GM12875 (cell line): ENCODE data around the gene RPS8.
"Not testable (repeated sequence)": the region's sequence is repeated elsewhere in the genome, so short reads cannot be mapped to it uniquely, and the experiment has no call there.

ENCODE experiments used
- H3K4me3 ChIP-seq: one replicate; pipeline ENCODE4 v1.5.1; 2011; ENCODE audit warnings: low read depth, low read length, control low read depth
- TF ChIP-seq, protein P1 (sequence below): IDR thresholded peaks from 2 replicates; pipeline ENCODE4 v1.5.1; 2011; ENCODE audit warnings: low read depth, mild to moderate bottlenecking, control low read depth, inconsistent platforms, low read length, moderate library complexity, borderline replicate concordance; ENCODE audit not compliant: insufficient read depth

Gene RPS8

DNA sequence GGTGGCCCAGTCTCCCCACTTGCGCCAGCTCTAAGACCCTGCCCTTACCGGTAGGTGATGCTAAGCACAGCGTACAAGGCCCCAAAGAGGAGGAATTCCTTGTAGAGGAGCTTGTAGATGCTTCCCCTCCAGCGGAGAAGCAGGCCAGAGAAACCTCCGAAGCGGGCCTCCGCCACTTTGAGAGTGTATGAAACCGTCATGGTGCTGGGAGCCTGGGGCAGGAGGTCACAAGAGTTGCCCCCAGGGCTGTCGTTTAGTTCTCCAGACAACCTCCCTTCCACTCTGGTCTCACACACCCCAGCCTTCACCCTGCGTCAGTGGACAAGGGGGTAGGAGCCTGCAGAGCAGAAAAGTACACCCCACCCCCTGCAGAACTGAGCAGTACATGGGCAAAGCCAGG lies 12.2 kb downstream of the RPS8 start:
- TF ChIP-seq, protein P1, sequence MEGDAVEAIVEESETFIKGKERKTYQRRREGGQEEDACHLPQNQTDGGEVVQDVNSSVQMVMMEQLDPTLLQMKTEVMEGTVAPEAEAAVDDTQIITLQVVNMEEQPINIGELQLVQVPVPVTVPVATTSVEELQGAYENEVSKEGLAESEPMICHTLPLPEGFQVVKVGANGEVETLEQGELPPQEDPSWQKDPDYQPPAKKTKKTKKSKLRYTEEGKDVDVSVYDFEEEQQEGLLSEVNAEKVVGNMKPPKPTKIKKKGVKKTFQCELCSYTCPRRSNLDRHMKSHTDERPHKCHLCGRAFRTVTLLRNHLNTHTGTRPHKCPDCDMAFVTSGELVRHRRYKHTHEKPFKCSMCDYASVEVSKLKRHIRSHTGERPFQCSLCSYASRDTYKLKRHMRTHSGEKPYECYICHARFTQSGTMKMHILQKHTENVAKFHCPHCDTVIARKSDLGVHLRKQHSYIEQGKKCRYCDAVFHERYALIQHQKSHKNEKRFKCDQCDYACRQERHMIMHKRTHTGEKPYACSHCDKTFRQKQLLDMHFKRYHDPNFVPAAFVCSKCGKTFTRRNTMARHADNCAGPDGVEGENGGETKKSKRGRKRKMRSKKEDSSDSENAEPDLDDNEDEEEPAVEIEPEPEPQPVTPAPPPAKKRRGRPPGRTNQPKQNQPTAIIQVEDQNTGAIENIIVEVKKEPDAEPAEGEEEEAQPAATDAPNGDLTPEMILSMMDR = no peak
- H3K4me3 ChIP-seq = no peak overlapping the region

DNA sequence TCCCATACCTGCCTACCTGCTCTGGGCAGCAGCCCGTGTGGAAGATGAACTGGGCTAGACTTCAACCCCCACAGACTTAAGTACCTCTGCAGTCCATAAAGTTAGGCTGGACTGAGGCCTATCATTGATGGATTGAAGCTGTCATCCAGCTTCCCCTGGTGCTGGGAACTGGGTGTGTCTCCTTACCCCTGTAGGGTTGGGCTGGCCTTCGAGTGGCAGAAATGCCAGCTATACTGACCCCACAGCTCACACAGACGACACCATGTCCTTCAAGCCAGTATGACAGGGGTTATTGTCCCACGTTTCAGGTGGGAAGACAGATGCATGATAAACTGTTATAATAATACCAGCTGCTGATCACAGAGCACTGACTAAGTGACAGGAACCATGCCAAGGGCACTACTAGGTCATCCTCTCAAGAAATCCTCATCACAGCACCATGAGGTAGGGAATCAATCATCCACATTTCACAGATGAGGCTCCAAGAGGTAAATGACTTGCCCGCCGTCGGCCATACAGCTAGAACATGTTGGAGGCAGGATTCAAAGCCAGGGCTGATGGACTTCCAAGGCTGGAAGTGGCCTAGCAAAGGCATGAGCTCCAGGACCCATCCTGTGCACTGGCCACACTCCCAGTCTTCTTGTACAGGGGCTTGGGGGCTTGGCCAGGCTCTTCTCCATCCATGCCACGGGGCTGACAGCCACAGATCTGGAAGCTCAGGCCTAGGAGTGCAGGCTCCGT lies 12.9 kb downstream of the RPS8 start, which contains the start of gene BEST4:
TSS of gene BEST4 (minus strand) at position 51 of the 741 bp plus-strand sequence. CDS start 465 bp downstream, outside the sequence.
- TF ChIP-seq, protein P1 = no peak

DNA sequence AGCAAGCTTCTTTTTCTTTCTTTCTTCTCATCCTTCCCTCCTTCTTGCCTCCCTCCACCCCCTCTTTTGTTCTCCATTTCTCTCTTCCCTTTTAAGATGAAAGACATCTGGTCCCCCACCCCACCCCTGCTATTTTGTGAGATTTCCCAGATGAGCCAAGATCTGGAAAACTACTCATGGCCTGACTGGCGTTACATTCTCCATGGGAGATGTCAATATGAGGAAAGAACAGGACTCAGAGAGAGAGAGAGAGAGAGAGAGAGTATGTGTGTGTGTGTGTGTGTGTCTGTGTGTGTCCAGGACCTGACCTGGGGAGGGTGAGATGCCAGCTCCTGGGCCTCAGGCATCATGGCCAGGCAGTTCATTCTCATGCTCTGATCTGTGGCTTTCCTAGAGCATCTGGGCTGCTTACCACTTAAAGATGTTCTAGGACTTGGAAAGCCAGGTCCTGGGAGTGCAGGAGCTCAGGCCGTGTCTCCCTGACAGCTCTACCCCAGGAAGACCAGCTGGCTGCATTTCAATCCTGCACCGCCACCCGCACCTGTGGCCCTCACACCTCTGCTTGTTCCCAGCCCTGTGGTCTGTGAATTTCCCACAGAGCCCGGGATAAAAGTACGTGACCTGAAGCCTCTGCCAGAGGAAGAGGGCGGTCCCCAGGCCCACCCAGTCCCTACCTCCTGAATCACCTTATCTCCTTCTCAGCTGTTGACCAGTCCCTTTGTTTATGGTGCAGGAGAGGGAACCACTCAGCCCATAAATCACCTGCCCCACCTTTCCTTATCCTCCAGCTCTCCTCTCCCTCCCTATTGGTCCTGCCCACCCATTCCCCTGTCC lies 15.8 kb downstream of the RPS8 start:
- H3K4me3 ChIP-seq = no peak overlapping the region
- TF ChIP-seq, protein P1 = no peak

More for the DNA sequence above, 12.9 kb downstream of the RPS8 start, which contains the start of gene BEST4:
- H3K4me3 ChIP-seq = no peak within 1 kb of the TSS

DNA sequence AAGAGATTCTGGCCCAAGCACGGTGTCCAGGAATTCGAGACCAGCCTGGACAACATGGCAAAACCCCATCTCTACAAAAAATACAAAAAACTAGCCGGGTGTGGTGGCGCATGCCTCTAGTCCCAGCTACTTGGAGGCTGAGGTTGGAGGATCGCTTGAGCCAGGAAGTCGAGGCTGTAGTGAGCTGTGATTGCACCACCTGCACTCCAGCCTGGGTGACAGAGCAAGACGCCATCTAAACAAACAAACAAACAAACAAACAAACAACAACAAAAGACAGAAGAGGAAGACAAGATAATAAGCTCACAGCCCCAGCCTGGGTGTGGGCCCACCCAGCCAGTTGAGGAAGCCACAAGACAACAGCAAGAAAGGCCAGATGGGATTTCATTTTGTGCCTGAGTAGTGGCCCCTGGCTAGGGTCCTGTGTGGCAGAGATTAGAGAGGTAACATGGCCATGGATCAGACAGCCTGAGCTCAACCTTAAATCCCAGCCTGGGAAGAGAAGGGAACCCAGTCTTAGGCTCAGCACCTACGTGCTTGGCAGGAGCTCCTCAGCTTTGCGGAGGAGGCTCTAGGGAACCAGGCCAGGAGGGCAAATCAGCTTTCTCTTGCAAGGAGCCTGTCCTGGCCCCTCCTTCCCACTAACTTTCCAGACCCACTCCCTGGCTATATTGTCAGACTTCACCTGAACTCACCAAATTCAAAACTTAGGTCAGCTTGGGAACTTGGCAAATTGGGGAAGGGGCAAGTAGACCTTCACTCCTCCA lies 17.6 kb downstream of the RPS8 start:
- TF ChIP-seq, protein P1 = no peak
- no peak overlapping the region for H3K4me3 ChIP-seq

DNA sequence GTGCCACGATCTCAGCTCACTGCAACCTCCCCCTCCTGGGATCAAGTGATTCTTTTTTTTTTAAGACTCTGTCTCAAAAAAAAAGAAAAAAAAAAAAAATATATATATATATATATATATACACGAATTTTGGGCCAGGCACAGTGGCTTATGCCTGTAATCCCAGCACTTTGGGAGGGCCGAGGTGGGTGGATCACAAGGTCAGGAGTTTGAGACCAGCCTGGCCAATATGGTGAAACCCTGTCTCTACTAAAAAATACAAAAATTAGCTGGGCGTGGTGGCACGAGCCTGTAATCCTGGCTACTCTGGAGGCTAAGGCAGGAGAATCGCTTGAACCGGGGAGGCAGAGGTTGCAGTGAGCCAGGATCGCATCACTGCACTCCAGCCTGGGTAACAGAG lies 22.5 kb downstream of the RPS8 start:
- H3K4me3 ChIP-seq = not testable (repeated sequence)

DNA sequence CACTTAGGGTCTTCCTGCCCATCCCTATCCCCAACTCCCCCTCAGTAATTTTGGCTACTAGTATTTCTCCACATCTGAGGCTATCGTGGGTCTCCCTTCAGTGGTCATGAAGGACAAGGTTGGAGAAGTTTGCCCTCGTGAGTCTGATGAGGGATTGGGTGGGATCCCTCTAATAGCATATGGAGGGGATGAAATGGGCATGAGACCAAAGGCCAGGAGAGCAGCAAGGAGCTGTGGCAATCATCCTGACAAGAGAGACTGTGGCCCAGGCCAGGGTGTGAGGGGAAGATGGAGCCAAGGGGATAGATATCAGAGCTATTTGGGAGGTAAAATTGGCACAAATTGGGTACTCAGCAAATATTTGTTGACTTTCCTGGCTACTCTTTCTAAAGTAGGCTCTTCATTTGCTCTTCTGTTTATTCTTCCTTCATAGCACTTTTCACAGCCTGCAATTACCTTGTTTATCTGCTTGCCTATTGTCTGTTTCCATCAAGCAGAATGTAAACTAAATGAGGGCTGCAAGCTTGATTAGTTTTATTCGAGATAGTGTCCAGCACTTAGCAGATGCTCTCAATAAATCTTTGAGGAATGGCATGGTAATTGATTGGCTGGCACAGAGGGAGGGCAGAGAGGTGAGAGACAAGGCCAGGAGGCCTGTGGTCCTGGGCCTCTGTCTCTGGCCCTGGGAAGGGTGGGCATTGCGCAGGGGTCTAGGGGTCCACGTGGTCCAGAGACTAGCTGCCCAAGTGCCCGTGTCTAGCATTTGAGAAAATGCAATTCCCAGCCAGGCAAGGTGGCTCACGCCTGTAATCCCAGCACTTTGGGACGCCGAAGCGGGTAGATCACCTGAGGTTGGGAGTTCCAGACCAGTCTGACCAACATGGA lies 23.4 kb downstream of the RPS8 start:
- no peak overlapping the region for H3K4me3 ChIP-seq
- TF ChIP-seq, protein P1 = no peak
